Psoas muscle (tissue), 8 donors: ENCODE measurements around the gene CBFA2T2. TPM values are rescaled to one million over a fixed set of nuclear protein-coding genes. Genes with fewer than 3 reads are reported as not detected.
"Not testable (repeated sequence)": the region's sequence is repeated elsewhere in the genome, so short reads cannot be mapped to it uniquely, and the experiment has no call there.

ENCODE experiments used
- ATAC-seq, 4 donors: fragments of 200-7000 bp; cut with Tn5 transposase; one replicate each; pipeline ENCODE4 v1.9.1; 2020; ENCODE audit warnings: moderate library complexity in 3 of 4, mild to moderate bottlenecking in 2 of 4
- DNase-seq, 2 donors: peaks; one replicate each; pipeline ENCODE4 v3.0.0-alpha.2; 2020
- H3K27ac ChIP-seq: fragments of 200-600 bp; one replicate; pipeline ENCODE4 v1.8.0; 2022
- H3K27me3 ChIP-seq, 3 donors: fragments of 200-600 bp in 1 of 3; one replicate each; pipeline versions ENCODE4 v1.6.1 to v1.8.0; 2013 to 2022; ENCODE audit warnings: low read length in 2 of 3, mild to moderate bottlenecking in 2 of 3, moderate library complexity in 1 of 3; ENCODE audit not compliant: insufficient read depth in 3 of 3
- H3K36me3 ChIP-seq, 2 donors: fragments of 200-600 bp in 1 of 2; one replicate each; pipeline versions ENCODE4 v1.6.1 to v1.8.0; 2013 to 2022; ENCODE audit warnings: low read depth in 1 of 2, mild to moderate bottlenecking in 1 of 2, moderate library complexity in 1 of 2; ENCODE audit not compliant: insufficient read depth in 1 of 2
- H3K4me1 ChIP-seq: fragments of 200-600 bp; one replicate; pipeline ENCODE4 v1.8.0; 2022
- H3K4me3 ChIP-seq: fragments of 200-600 bp; one replicate; pipeline ENCODE4 v1.8.0; 2022; ENCODE audit warnings: mild to moderate bottlenecking
- H3K9me3 ChIP-seq: fragments of 200-600 bp; one replicate; pipeline ENCODE4 v1.8.0; 2022
- CTCF ChIP-seq: fragments of 200-600 bp; IDR thresholded peaks from one replicate; pipeline ENCODE4 v1.8.0; 2022; ENCODE audit warnings: antibody characterized with exemption
- WGBS, 3 donors: extraction: QIAGEN DNeasy Blood & Tissue Kit; methylation state at CpG; one replicate each; pipeline versions ENCODE4 v1.1.6 to v1.1.7; 2013; 5-methylcytosine and 5-hydroxymethylcytosine counted together
- intact Hi-C, 2 donors: fragments of 100-400 bp; cut with DNase I; formaldehyde crosslinking; loops; one replicate each; pipeline versions ENCODE4 v1.11.0 to v1.14.2; 2022
- polyA plus RNA-seq, 3 donors: library from polyadenylated mRNA; stranded (reverse); fragments of 200-250 nt; gene quantifications; one replicate each; pipeline ENCODE4 v1.2.3, GENCODE V29; 2013
- total RNA-seq, 4 donors: library from RNA; stranded (reverse); fragmentation: NEBNext Ultra II Directional in 2 of 4; extraction: Animal tissue kit (Norgen Biotek cat#: 25700) in 2 of 4; gene quantifications; one replicate each; pipeline versions ENCODE4 v1.2.1 to v1.2.4, GENCODE V29; 2021 to 2023
- donor health status: healthy with polysubstance abuse.
- donor health status: DM: no; HTN: no; CAD: no; lungs with moderate emphysema.
- donor health status: Bipolar disorder and iron deficiency.
- donor health status: healthy.
- donor health status: DM: yes; HTN: yes; CAD: no.
- donor health status: DM: no; HTN: no; CAD: no.
- donor health status: DM: no; HTN: no; CAD: no.
- donor health status: DM: yes; HTN: yes; CAD: no.

The CBFA2T2 gene
- total and polyA plus RNA-seq, 7 donors: 3.8 to 9.3 (median 7.0) TPM

- peaks cover 18% of the 10 kb centered on the region for H3K4me1 ChIP-seq
- H3K4me3 ChIP-seq: peak overlapping the region; percentile 79
- TF ChIP-seq CTCF: no peak
- H3K36me3 ChIP-seq: no peaks in the 10 kb centered on the region
- no peaks in the 10 kb centered on the region for H3K9me3 ChIP-seq
- intact Hi-C loops: no loop called here
- 47 to 62% (median 48%) methylated on average over 8 of the region's 8 CpGs for whole genome bisulfite sequencing, 3 donors
- peak overlapping the region; percentile 89 for H3K27ac ChIP-seq
- ATAC-seq: no peak
- DNase-seq: no peak
- no peaks in the 10 kb centered on the region for H3K27me3 ChIP-seq
Observed at GRCh38 chr20:33490934-33491656, 1.2 kb downstream of the CBFA2T2 start.

- no peak overlapping the region for H3K4me3 ChIP-seq
- H3K27me3 ChIP-seq: no peaks in the 10 kb centered on the region
- no peaks in the 10 kb centered on the region for H3K36me3 ChIP-seq
- ATAC-seq (no peak), DNase-seq (no peak)
- TF ChIP-seq CTCF: no peak
- WGBS, 3 donors: 90 to 92% (median 90%) methylated on average over 15 of the region's 15 CpGs
- intact Hi-C loops: no loop called here
- H3K9me3 ChIP-seq: no peaks in the 10 kb centered on the region
- H3K4me1 ChIP-seq: peaks cover 21% of the 10 kb centered on the region
- H3K27ac ChIP-seq: no peak overlapping the region
Observed at GRCh38 chr20:33493076-33493766, 3.3 kb downstream of the CBFA2T2 start.

- H3K4me3 ChIP-seq, ATAC-seq, DNase-seq, H3K27me3 ChIP-seq, H3K9me3 ChIP-seq, H3K27ac ChIP-seq, intact Hi-C loops, H3K36me3 ChIP-seq: not testable (repeated sequence)
- peaks cover 27% of the 10 kb centered on the region for H3K4me1 ChIP-seq
- WGBS, 3 donors: 65 to 78% (median 69%) methylated on average over 6 of the region's 6 CpGs
Observed at GRCh38 chr20:33496776-33497175, 6.9 kb downstream of the CBFA2T2 start.

GRCh38 chr20:33499355-33499754 lies 9.5 kb downstream of the CBFA2T2 start:
- H3K27ac ChIP-seq: no peak overlapping the region
- intact Hi-C loops: no loop called here
- no peak for DNase-seq
- 83 to 89% (median 89%) methylated on average over 3 of the region's 3 CpGs for WGBS, 3 donors
- no peak for TF ChIP-seq CTCF
- no peak overlapping the region for H3K4me3 ChIP-seq
- no peak for ATAC-seq
- peaks cover 27% of the 10 kb centered on the region for H3K4me1 ChIP-seq
- no peaks in the 10 kb centered on the region for H3K9me3 ChIP-seq
- H3K36me3 ChIP-seq: no peaks in the 10 kb centered on the region
- H3K27me3 ChIP-seq: no peaks in the 10 kb centered on the region

- H3K36me3 ChIP-seq: no peaks in the 10 kb centered on the region
- H3K27me3 ChIP-seq: no peaks in the 10 kb centered on the region
- ATAC-seq (peak in 2 of 4 donors; percentile 40 to 66), DNase-seq (no peak)
- no peak for TF ChIP-seq CTCF
- WGBS, 3 donors: 34 to 44% (median 35%) methylated on average over 2 of the region's 2 CpGs
- H3K27ac ChIP-seq: no peak overlapping the region
- no peaks in the 10 kb centered on the region for H3K9me3 ChIP-seq
- H3K4me3 ChIP-seq: no peak overlapping the region
- peaks cover 26% of the 10 kb centered on the region for H3K4me1 ChIP-seq
- intact Hi-C loops: no loop called here
Observed at GRCh38 chr20:33501000-33501399, 11.1 kb downstream of the CBFA2T2 start.
